HG03025 (cell line): ENCODE measurements around the gene MAP1B.

Source experiments
- ATAC-seq: cut with Tn5 transposase; IDR thresholded peaks from one replicate; pipeline ENCODE4 v1.9.1; 2021; ENCODE audit warnings: mild to moderate bottlenecking, moderate library complexity; ENCODE audit not compliant: unreplicated experiment, low FRiP score

The MAP1B gene

GRCh38 chr5:72185496-72186329 is 78.4 kb downstream of the MAP1B start:
- ATAC-seq: no peak

- ATAC-seq: no peak
Observed at GRCh38 chr5:72187388-72188075, 80.3 kb downstream of the MAP1B start.

- ATAC-seq: no peak
Observed at GRCh38 chr5:72188166-72188565, 80.9 kb downstream of the MAP1B start.

- ATAC-seq: no peak
Observed at GRCh38 chr5:72189146-72189545, 81.9 kb downstream of the MAP1B start.

- ATAC-seq: no peak
Observed at GRCh38 chr5:72191404-72191803, 84.1 kb downstream of the MAP1B start.

GRCh38 chr5:72194846-72195245 is 87.6 kb downstream of the MAP1B start:
- peak; percentile 96 for ATAC-seq

GRCh38 chr5:72195581-72195980 is 88.3 kb downstream of the MAP1B start:
- ATAC-seq: no peak

GRCh38 chr5:72197393-72197792 is 90.1 kb downstream of the MAP1B start:
- no peak for ATAC-seq

- no peak for ATAC-seq
Observed at GRCh38 chr5:72199681-72200080, 92.4 kb downstream of the MAP1B start.

GRCh38 chr5:72202331-72202825 is 95.1 kb downstream of the MAP1B start:
- ATAC-seq: no peak

- ATAC-seq: no peak
Observed at GRCh38 chr5:72203251-72203845, 96.1 kb downstream of the MAP1B start.

- ATAC-seq: no peak
Observed at GRCh38 chr5:72204946-72205345, 97.7 kb downstream of the MAP1B start.

- no peak for ATAC-seq
Observed at GRCh38 chr5:72205431-72206009, 98.2 kb downstream of the MAP1B start.

- ATAC-seq: no peak
Observed at GRCh38 chr5:72206160-72206559, 98.9 kb downstream of the MAP1B start.

- ATAC-seq: no peak
Observed at GRCh38 chr5:72206994-72207393, 99.7 kb downstream of the MAP1B start.

- no peak for ATAC-seq
Observed at GRCh38 chr5:72208324-72208926, 101.2 kb downstream of the MAP1B start.

GRCh38 chr5:72209147-72210115 is 102.2 kb downstream of the MAP1B start:
- no peak for ATAC-seq

- no peak for ATAC-seq
Observed at GRCh38 chr5:72210888-72211678, 103.8 kb downstream of the MAP1B start.

GRCh38 chr5:72212171-72212570 is 104.9 kb downstream of the MAP1B start:
- no peak for ATAC-seq
